HEK293 (cell line): ENCODE results near the gene NFXL1.

Experiments used
- IKZF3 ChIP-seq: fragments of 450-650 bp; IDR thresholded peaks from 2 replicates; pipeline ENCODE4 v1.5.0; 2018; ENCODE audit warnings: missing biosample characterization, mild to moderate bottlenecking, missing genetic modification characterization, moderate library complexity
- MYNN ChIP-seq: fragments of 450-650 bp; formaldehyde crosslinking; IDR thresholded peaks from 2 replicates; pipeline ENCODE4 v1.5.1; 2016; ENCODE audit warnings: missing biosample characterization, missing genetic modification characterization, borderline replicate concordance
- OSR2 ChIP-seq: fragments of 450-650 bp; formaldehyde crosslinking; IDR thresholded peaks from 2 replicates; pipeline ENCODE4 v1.5.1; 2016; ENCODE audit warnings: missing biosample characterization, missing genetic modification characterization
- SP7 ChIP-seq: fragments of 450-650 bp; formaldehyde crosslinking; IDR thresholded peaks from 2 replicates; pipeline ENCODE4 v1.5.1; 2016; ENCODE audit warnings: missing biosample characterization, missing genetic modification characterization
- YY2 ChIP-seq: fragments of 450-650 bp; formaldehyde crosslinking; IDR thresholded peaks from 2 replicates; pipeline ENCODE4 v1.5.1; 2016; ENCODE audit warnings: missing biosample characterization, missing genetic modification characterization
- ZBTB20 ChIP-seq: fragments of 450-650 bp; formaldehyde crosslinking; IDR thresholded peaks from 2 replicates; pipeline ENCODE4 v1.5.1; 2016; ENCODE audit warnings: missing biosample characterization, missing genetic modification characterization
- ZNF155 ChIP-seq: fragments of 450-650 bp; formaldehyde crosslinking; IDR thresholded peaks from 2 replicates; pipeline ENCODE4 v1.5.1; 2016; ENCODE audit warnings: missing biosample characterization, missing genetic modification characterization
- ZNF169 ChIP-seq: fragments of 450-650 bp; formaldehyde crosslinking; IDR thresholded peaks from 2 replicates; pipeline ENCODE4 v1.5.1; 2016; ENCODE audit warnings: missing biosample characterization, missing genetic modification characterization
- ZNF239 ChIP-seq: fragments of 450-650 bp; formaldehyde crosslinking; IDR thresholded peaks from 2 replicates; pipeline ENCODE4 v1.5.1; 2016; ENCODE audit warnings: missing biosample characterization, missing genetic modification characterization
- ZNF266 ChIP-seq: fragments of 450-650 bp; formaldehyde crosslinking; IDR thresholded peaks from 2 replicates; pipeline ENCODE4 v1.5.1; 2016; ENCODE audit warnings: missing biosample characterization, missing genetic modification characterization, low read depth
- ZNF292 ChIP-seq: fragments of 450-650 bp; formaldehyde crosslinking; IDR thresholded peaks from 2 replicates; pipeline ENCODE4 v1.5.1; 2016; ENCODE audit warnings: low read depth, missing biosample characterization, missing genetic modification characterization, borderline replicate concordance
- ZNF302 ChIP-seq: fragments of 450-650 bp; formaldehyde crosslinking; IDR thresholded peaks from 2 replicates; pipeline ENCODE4 v1.5.1; 2016; ENCODE audit warnings: missing biosample characterization, missing genetic modification characterization, low read depth
- ZNF311 ChIP-seq: fragments of 450-650 bp; formaldehyde crosslinking; IDR thresholded peaks from 2 replicates; pipeline ENCODE4 v1.5.1; 2017; ENCODE audit warnings: missing biosample characterization, missing genetic modification characterization, borderline replicate concordance
- ZNF394 ChIP-seq: fragments of 450-650 bp; formaldehyde crosslinking; IDR thresholded peaks from 2 replicates; pipeline ENCODE4 v1.5.1; 2016; ENCODE audit warnings: missing biosample characterization, missing genetic modification characterization, mild to moderate bottlenecking, moderate library complexity, borderline replicate concordance
- ZNF510 ChIP-seq: fragments of 450-650 bp; formaldehyde crosslinking; IDR thresholded peaks from 2 replicates; pipeline ENCODE4 v1.5.1; 2018; ENCODE audit warnings: mild to moderate bottlenecking, missing genetic modification characterization, missing biosample characterization; ENCODE audit not compliant: insufficient replicate concordance
- ZNF521 ChIP-seq: fragments of 450-650 bp; formaldehyde crosslinking; IDR thresholded peaks from 2 replicates; pipeline ENCODE4 v1.5.1; 2017; ENCODE audit warnings: missing biosample characterization, mild to moderate bottlenecking, missing genetic modification characterization
- ZNF529 ChIP-seq: fragments of 450-650 bp; formaldehyde crosslinking; IDR thresholded peaks from 2 replicates; pipeline ENCODE4 v1.5.1; 2017; ENCODE audit warnings: missing genetic modification characterization, missing biosample characterization; ENCODE audit not compliant: insufficient replicate concordance
- ZNF530 ChIP-seq: fragments of 450-650 bp; formaldehyde crosslinking; IDR thresholded peaks from 2 replicates; pipeline ENCODE4 v1.5.1; 2016; ENCODE audit warnings: low read depth, missing biosample characterization, missing genetic modification characterization
- ZNF658 ChIP-seq: fragments of 450-650 bp; formaldehyde crosslinking; IDR thresholded peaks from 2 replicates; pipeline ENCODE4; 2016; ENCODE audit warnings: missing biosample characterization, missing genetic modification characterization
- ZNF76 ChIP-seq: fragments of 450-650 bp; formaldehyde crosslinking; IDR thresholded peaks from 2 replicates; pipeline ENCODE4; 2016; ENCODE audit warnings: low read depth, missing biosample characterization, missing genetic modification characterization, borderline replicate concordance
- TF ChIP-seq, protein P1 (sequence below): fragments of 450-650 bp; formaldehyde crosslinking; conservative IDR thresholded peaks from 2 replicates; pipeline ENCODE4 v1.5.1; 2016; ENCODE audit warnings: low read depth, missing biosample characterization, missing genetic modification characterization
- TF ChIP-seq, protein P2 (sequence below): fragments of 450-650 bp; formaldehyde crosslinking; IDR thresholded peaks from 2 replicates; pipeline ENCODE4 v1.5.1; 2016; ENCODE audit warnings: missing biosample characterization, missing genetic modification characterization
- TF ChIP-seq, protein P3 (sequence below): fragments of 450-650 bp; formaldehyde crosslinking; IDR thresholded peaks from 2 replicates; pipeline ENCODE4 v1.5.1; 2016; ENCODE audit warnings: missing biosample characterization, missing genetic modification characterization

NFXL1 gene

DNA sequence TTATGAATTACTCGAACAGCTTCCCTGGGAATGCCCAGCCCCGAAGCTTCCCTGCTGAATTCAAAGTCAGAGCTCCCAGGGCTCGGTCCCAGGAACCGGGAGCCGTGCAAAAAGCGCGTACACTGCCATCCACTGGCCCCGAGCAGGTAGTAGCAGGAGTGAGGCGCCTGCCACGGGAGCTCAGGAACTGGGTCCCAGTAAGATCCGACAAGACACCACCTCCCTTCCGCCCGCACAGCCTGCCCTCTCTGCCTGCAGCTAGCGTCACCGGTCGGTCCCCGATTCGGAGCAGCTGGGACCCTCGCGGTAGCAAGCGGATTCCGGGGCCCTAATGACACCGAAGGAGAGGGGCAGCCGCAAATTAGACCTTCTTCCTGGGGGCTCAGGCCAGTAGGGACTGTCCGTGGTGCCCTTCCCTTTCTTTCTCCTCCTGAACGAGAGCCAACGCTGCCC lies 77.7 kb downstream of the NFXL1 start (continued):
- TF ChIP-seq, protein P1, sequence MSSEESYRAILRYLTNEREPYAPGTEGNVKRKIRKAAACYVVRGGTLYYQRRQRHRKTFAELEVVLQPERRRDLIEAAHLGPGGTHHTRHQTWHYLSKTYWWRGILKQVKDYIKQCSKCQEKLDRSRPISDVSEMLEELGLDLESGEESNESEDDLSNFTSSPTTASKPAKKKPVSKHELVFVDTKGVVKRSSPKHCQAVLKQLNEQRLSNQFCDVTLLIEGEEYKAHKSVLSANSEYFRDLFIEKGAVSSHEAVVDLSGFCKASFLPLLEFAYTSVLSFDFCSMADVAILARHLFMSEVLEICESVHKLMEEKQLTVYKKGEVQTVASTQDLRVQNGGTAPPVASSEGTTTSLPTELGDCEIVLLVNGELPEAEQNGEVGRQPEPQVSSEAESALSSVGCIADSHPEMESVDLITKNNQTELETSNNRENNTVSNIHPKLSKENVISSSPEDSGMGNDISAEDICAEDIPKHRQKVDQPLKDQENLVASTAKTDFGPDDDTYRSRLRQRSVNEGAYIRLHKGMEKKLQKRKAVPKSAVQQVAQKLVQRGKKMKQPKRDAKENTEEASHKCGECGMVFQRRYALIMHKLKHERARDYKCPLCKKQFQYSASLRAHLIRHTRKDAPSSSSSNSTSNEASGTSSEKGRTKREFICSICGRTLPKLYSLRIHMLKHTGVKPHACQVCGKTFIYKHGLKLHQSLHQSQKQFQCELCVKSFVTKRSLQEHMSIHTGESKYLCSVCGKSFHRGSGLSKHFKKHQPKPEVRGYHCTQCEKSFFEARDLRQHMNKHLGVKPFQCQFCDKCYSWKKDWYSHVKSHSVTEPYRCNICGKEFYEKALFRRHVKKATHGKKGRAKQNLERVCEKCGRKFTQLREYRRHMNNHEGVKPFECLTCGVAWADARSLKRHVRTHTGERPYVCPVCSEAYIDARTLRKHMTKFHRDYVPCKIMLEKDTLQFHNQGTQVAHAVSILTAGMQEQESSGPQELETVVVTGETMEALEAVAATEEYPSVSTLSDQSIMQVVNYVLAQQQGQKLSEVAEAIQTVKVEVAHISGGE: no peak
- no peak for TF ChIP-seq ZNF239
- no peak for TF ChIP-seq ZNF658 (tag by site-specific recombination)
- no peak for TF ChIP-seq ZNF266 (tag by site-specific recombination)
- TF ChIP-seq ZNF169 (tag by site-specific recombination): no peak
- no peak for TF ChIP-seq ZNF155 (tag by site-specific recombination)
- no peak for TF ChIP-seq ZNF76 (tag by site-specific recombination)
- TF ChIP-seq, protein P2, sequence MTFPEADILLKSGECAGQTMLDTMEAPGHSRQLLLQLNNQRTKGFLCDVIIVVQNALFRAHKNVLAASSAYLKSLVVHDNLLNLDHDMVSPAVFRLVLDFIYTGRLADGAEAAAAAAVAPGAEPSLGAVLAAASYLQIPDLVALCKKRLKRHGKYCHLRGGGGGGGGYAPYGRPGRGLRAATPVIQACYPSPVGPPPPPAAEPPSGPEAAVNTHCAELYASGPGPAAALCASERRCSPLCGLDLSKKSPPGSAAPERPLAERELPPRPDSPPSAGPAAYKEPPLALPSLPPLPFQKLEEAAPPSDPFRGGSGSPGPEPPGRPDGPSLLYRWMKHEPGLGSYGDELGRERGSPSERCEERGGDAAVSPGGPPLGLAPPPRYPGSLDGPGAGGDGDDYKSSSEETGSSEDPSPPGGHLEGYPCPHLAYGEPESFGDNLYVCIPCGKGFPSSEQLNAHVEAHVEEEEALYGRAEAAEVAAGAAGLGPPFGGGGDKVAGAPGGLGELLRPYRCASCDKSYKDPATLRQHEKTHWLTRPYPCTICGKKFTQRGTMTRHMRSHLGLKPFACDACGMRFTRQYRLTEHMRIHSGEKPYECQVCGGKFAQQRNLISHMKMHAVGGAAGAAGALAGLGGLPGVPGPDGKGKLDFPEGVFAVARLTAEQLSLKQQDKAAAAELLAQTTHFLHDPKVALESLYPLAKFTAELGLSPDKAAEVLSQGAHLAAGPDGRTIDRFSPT (tag by site-specific recombination): no peak
- no peak for TF ChIP-seq ZNF302 (tag by site-specific recombination)
- TF ChIP-seq ZNF292 (tag by site-specific recombination): no peak
- peak; percentile 15; the same call in 1 of the 2 replicates for TF ChIP-seq ZNF394 (tag by site-specific recombination)
- TF ChIP-seq ZNF311 (tag by site-specific recombination): no peak
- no peak for TF ChIP-seq ZNF510 (tag by site-specific recombination)
- TF ChIP-seq ZNF529: no peak
- peak; percentile 46; the same call in 1 of the 2 replicates for TF ChIP-seq OSR2 (tag by site-specific recombination)
- peak; percentile 77 for TF ChIP-seq IKZF3 (tag by site-specific recombination)
- TF ChIP-seq MYNN (tag by site-specific recombination): no peak
- TF ChIP-seq, protein P3, sequence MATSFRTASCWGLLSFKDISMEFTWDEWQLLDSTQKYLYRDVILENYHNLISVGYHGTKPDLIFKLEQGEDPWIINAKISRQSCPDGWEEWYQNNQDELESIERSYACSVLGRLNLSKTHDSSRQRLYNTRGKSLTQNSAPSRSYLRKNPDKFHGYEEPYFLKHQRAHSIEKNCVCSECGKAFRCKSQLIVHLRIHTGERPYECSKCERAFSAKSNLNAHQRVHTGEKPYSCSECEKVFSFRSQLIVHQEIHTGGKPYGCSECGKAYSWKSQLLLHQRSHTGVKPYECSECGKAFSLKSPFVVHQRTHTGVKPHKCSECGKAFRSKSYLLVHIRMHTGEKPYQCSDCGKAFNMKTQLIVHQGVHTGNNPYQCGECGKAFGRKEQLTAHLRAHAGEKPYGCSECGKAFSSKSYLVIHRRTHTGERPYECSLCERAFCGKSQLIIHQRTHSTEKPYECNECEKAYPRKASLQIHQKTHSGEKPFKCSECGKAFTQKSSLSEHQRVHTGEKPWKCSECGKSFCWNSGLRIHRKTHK (tag by site-specific recombination): no peak
- no peak for TF ChIP-seq YY2 (tag by site-specific recombination)
- no peak for TF ChIP-seq SP7
- peak; percentile 95 for TF ChIP-seq ZBTB20 (tag by site-specific recombination)
- no peak for TF ChIP-seq ZNF530 (tag by site-specific recombination)
- TF ChIP-seq ZNF521 (tag by site-specific recombination): no peak
